Measurements from ENCODE around the gene RAB3B. TPM values are rescaled to one million over a fixed set of nuclear protein-coding genes. Genes with fewer than 3 reads are reported as not detected.
A peak's percentile ranks its signal among the peaks of the same experiment; 100 is the strongest.

RAB3B gene
- polyA plus RNA-seq, 3 donors, result under 0.01 TPM; not detected in 2

- H3K4me3 Mint-ChIP-seq, result no peak overlapping the region
- 100% methylated on average over 3 of the region's 4 CpGs for WGBS (ENCODE audit: insufficient coverage)
- no peaks in the 10 kb centered on the region for H3K27me3 ChIP-seq (ENCODE audit: control insufficient read depth in 2 of 2, insufficient read depth in 2 of 2, low read length in 2 of 2)
- intact Hi-C loops (cut with micrococcal nuclease), result no loop called here
- H3K27ac ChIP-seq (ENCODE audit: low read depth in 1 of 2, low read length in 2 of 2), result peak overlapping the region in 1 of 2 donors; percentile 6
- H3K9me3 Mint-ChIP-seq, result peaks cover 0 to 4% (median 0%) of the 10 kb centered on the region in 7 donors
- no peak for DNase-seq
- no peak overlapping the region for H3K9ac ChIP-seq (ENCODE audit: insufficient read depth, low read length, poor library complexity, severe bottlenecking)
- peaks cover 0 to 2% (median 0%) of the 10 kb centered on the region in 3 donors for H3K27me3 Mint-ChIP-seq (ENCODE audit: low read depth in 3 of 3)
- H2AFZ ChIP-seq (ENCODE audit: insufficient read depth, low read depth, low read length, poor library complexity, severe bottlenecking), result no peak overlapping the region
- no peaks in the 10 kb centered on the region for H3K9me3 ChIP-seq (replicated peaks in 1 of 2; ENCODE audit: control insufficient read depth in 1 of 2, insufficient read depth in 1 of 2, low read length in 2 of 2)
- H3K36me3 ChIP-seq (replicated peaks in 1 of 2; ENCODE audit: control insufficient read depth in 1 of 2, insufficient read depth in 2 of 2, low read length in 2 of 2), result peaks cover 0 to 20% of the 10 kb centered on the region in 2 donors
- H4K20me1 ChIP-seq (ENCODE audit: insufficient read depth, low read length), result peaks cover 94% of the 10 kb centered on the region
- H3K27ac Mint-ChIP-seq, result no peak overlapping the region
- H3K79me2 ChIP-seq (ENCODE audit: insufficient read depth, low read length), result peaks cover 97% of the 10 kb centered on the region
- H3K4me1 Mint-ChIP-seq, result peaks cover 34% of the 10 kb centered on the region
- H3K4me2 ChIP-seq (replicated peaks; ENCODE audit: extremely low read depth, low read length, poor library complexity, severe bottlenecking), result no peak overlapping the region
- peaks cover 13 to 18% of the 10 kb centered on the region in 2 donors for H3K36me3 Mint-ChIP-seq
- H3K4me1 ChIP-seq (ENCODE audit: control insufficient read depth in 1 of 2, insufficient read depth in 2 of 2, low read length in 2 of 2), result peaks cover 9 to 14% of the 10 kb centered on the region in 2 donors
- H3K4me3 ChIP-seq (replicated peaks in 1 of 3; ENCODE audit: low read depth in 2 of 3, low read length in 3 of 3), result no peak overlapping the region
- TF ChIP-seq CTCF (IDR thresholded peaks at IDR 0.05), result no peak
These were observed 122.8 kb downstream of the RAB3B start for GRCh38 chr1:51867479-51868232.

GRCh38 chr1:51863384-51863783 is 127.1 kb downstream of the RAB3B start:
- peaks cover 0 to 4% (median 0%) of the 10 kb centered on the region in 7 donors for H3K9me3 Mint-ChIP-seq
- Histone ChIP-seq H3K9me3 (replicated peaks in 1 of 2; ENCODE audit: control insufficient read depth in 1 of 2, insufficient read depth in 1 of 2, low read length in 2 of 2) (no peaks in the 10 kb centered on the region), H3K4me1 (ENCODE audit: control insufficient read depth in 1 of 2, insufficient read depth in 2 of 2, low read length in 2 of 2) (peaks cover 9 to 14% of the 10 kb centered on the region in 2 donors), H3K79me2 (ENCODE audit: insufficient read depth, low read length) (peaks cover 93% of the 10 kb centered on the region), H3K4me2 (replicated peaks; ENCODE audit: extremely low read depth, low read length, poor library complexity, severe bottlenecking) (no peak overlapping the region), H3K27ac (ENCODE audit: low read depth in 1 of 2, low read length in 2 of 2) (peak overlapping the region; percentile 12 to 48), H4K20me1 (ENCODE audit: insufficient read depth, low read length) (peaks cover 90% of the 10 kb centered on the region), H3K36me3 (replicated peaks in 1 of 2; ENCODE audit: control insufficient read depth in 1 of 2, insufficient read depth in 2 of 2, low read length in 2 of 2) (peaks cover 0 to 24% of the 10 kb centered on the region in 2 donors), H3K9ac (ENCODE audit: insufficient read depth, low read length, poor library complexity, severe bottlenecking) (no peak overlapping the region), H2AFZ (ENCODE audit: insufficient read depth, low read depth, low read length, poor library complexity, severe bottlenecking) (no peak overlapping the region), H3K27me3 (ENCODE audit: control insufficient read depth in 2 of 2, insufficient read depth in 2 of 2, low read length in 2 of 2) (no peaks in the 10 kb centered on the region), H3K4me3 (replicated peaks in 1 of 3; ENCODE audit: low read depth in 2 of 3, low read length in 3 of 3) (no peak overlapping the region)
- H3K36me3 Mint-ChIP-seq, result peaks cover 6 to 32% of the 10 kb centered on the region in 2 donors
- peaks cover 0 to 2% (median 0%) of the 10 kb centered on the region in 3 donors for H3K27me3 Mint-ChIP-seq (ENCODE audit: low read depth in 3 of 3)
- no peak overlapping the region for H3K4me3 Mint-ChIP-seq
- WGBS (ENCODE audit: insufficient coverage), result no CpG with 5 or more reads among the region's 2 CpGs
- DNase-seq, result peak; percentile 27 to 60 (median 54)
- H3K4me1 Mint-ChIP-seq, result peaks cover 17% of the 10 kb centered on the region
- TF ChIP-seq CTCF (IDR thresholded peaks at IDR 0.05), result no peak
- intact Hi-C loops (cut with micrococcal nuclease), result no loop called here
- peak overlapping the region; percentile 40 to 88 (median 80) for H3K27ac Mint-ChIP-seq

Data from CD14-positive monocyte (primary cell).